Activated T-cell treated with anti-CD3 and anti-CD28 coated beads, Interleukin-2, amount 50 U/mL, for 72 hours (primary cell): ENCODE results near the gene TNC. TPM values are rescaled to one million over a fixed set of nuclear protein-coding genes. Genes with fewer than 3 reads are reported as not detected.

Experiments used
- ATAC-seq, 2 donors: fragments of 150-1000 bp; cut with Tn5 transposase; replicated peaks in 1 of 2; 2 replicates each; pipeline ENCODE4 v1.10.0; 2021; ENCODE audit warnings: moderate library complexity in 2 of 2, mild to moderate bottlenecking in 1 of 2
- DNase-seq, 2 donors: peaks; one replicate each; pipeline ENCODE4 v3.0.0; 2021 to 2022; ENCODE audit warnings: mixed read lengths in 1 of 2
- H3K27ac Mint-ChIP-seq: one replicate; pipeline ENCODE4 v1.8.0; 2022; ENCODE audit warnings: mild to moderate bottlenecking, moderate library complexity, mixed read lengths
- H3K27me3 Mint-ChIP-seq: one replicate; pipeline ENCODE4 v1.8.0; 2022; ENCODE audit warnings: low read depth, mixed read lengths
- H3K36me3 Mint-ChIP-seq, 2 donors: one replicate each; pipeline ENCODE4 v1.8.0; 2022; ENCODE audit warnings: mixed read lengths in 2 of 2, mild to moderate bottlenecking in 1 of 2; ENCODE audit not compliant: insufficient read depth in 2 of 2
- H3K4me1 Mint-ChIP-seq: one replicate; pipeline ENCODE4 v1.8.0; 2022; ENCODE audit warnings: low read depth, mixed read lengths
- H3K4me3 Mint-ChIP-seq, 2 donors: one replicate each; pipeline ENCODE4 v1.8.0; 2022; ENCODE audit warnings: mild to moderate bottlenecking in 2 of 2, mixed read lengths in 2 of 2, moderate library complexity in 2 of 2
- H3K9me3 Mint-ChIP-seq, 2 donors: one replicate each; pipeline ENCODE4 v1.8.0; 2022; ENCODE audit warnings: mixed read lengths in 2 of 2
- total RNA-seq, 2 donors: library from RNA; stranded (reverse); gene quantifications; one replicate each; pipeline ENCODE4 v1.2.3, GENCODE V29; 2022

Gene TNC
- total RNA-seq, 2 donors from 2014 or later = 3.1 to 4.1 TPM

DNA sequence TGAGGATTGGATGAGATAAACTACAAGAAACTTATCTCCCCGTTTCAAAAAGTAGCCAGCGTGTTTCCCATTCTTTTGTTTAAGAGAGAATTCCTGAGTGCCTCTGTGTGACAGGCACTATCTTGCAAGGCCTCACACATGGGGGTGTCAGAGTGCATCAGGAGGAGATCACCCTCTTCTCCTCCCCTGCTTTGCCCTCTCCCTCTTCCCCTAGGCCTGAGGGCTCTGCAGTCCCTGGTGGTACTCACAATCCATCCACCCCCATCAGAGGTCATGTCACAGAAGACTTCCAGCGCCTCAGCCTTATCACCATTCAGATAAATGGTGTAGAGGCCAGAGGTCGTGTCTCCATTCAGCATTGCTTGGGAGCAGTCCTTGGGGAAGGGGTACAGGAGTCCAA, 88.0 kb downstream of the TNC start:
- no peak for ATAC-seq
- no peak overlapping the region for H3K4me3 Mint-ChIP-seq
- H3K9me3 Mint-ChIP-seq = peaks cover 0 to 3% of the 10 kb centered on the region in 2 donors
- H3K4me1 Mint-ChIP-seq = peaks cover 17% of the 10 kb centered on the region
- no peak for DNase-seq
- peaks cover 0 to 3% of the 10 kb centered on the region in 2 donors for H3K36me3 Mint-ChIP-seq
- no peak overlapping the region for H3K27ac Mint-ChIP-seq
- peaks cover 24% of the 10 kb centered on the region for H3K27me3 Mint-ChIP-seq

GRCh38 chr9:115025721-115026120, 92.2 kb downstream of the TNC start:
- no peak overlapping the region for H3K4me3 Mint-ChIP-seq
- H3K9me3 Mint-ChIP-seq = no peaks in the 10 kb centered on the region
- H3K4me1 Mint-ChIP-seq = no peaks in the 10 kb centered on the region
- H3K27ac Mint-ChIP-seq = no peak overlapping the region
- H3K27me3 Mint-ChIP-seq = peaks cover 20% of the 10 kb centered on the region
- DNase-seq = no peak
- peaks cover 0 to 2% of the 10 kb centered on the region in 2 donors for H3K36me3 Mint-ChIP-seq
- no peak for ATAC-seq

GRCh38 chr9:115024925-115025535, 92.9 kb downstream of the TNC start:
- ATAC-seq = no peak
- Mint-ChIP-seq H3K27me3 (peaks cover 20% of the 10 kb centered on the region), H3K4me1 (no peaks in the 10 kb centered on the region), H3K36me3 (peaks cover 0 to 2% of the 10 kb centered on the region in 2 donors), H3K27ac (no peak overlapping the region), H3K4me3 (no peak overlapping the region), H3K9me3 (no peaks in the 10 kb centered on the region)
- no peak for DNase-seq

DNA sequence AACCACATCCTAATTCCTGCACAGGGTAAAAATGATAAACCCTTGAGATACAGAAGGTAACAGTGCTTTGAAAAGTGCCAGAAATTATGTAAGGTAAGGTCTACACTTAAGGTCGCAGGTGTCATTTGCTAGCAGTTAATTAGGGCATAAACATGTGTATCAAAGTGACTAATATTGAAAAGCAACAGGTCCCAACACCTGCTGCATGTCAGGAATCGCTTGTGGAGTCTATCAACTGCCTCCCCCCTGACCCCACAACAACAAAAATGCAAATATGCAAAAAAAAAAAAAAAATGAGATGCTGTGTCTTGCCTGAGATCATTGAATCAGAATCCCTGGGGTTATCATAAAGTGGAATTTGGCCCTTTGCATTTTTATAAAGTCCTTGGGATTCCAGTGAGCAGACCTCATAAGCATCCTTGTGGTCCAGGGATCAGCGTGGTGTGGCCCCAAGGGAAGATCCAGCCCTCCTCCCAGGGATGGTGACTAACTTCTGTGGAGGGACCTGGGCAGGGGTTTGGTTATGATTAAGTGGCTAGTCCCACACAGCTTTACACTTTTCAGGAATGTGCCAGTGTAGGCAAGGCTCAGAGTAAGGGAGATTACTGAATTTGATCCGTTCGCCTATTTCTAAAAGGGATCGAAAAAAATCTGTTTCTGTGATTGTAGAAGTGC, 95.1 kb downstream of the TNC start:
- peaks cover 20% of the 10 kb centered on the region for H3K27me3 Mint-ChIP-seq
- H3K27ac Mint-ChIP-seq = no peak overlapping the region
- no peak for DNase-seq
- no peaks in the 10 kb centered on the region for H3K9me3 Mint-ChIP-seq
- H3K36me3 Mint-ChIP-seq = peaks cover 0 to 2% of the 10 kb centered on the region in 2 donors
- H3K4me3 Mint-ChIP-seq = no peak overlapping the region
- peaks cover 9% of the 10 kb centered on the region for H3K4me1 Mint-ChIP-seq
- ATAC-seq = no peak

GRCh38 chr9:115018547-115019435, 99.2 kb downstream of the TNC start:
- H3K27me3 Mint-ChIP-seq = peaks cover 19% of the 10 kb centered on the region
- H3K36me3 Mint-ChIP-seq = peaks cover 0 to 2% of the 10 kb centered on the region in 2 donors
- ATAC-seq (peak; percentile 48 to 70), DNase-seq (peak in 1 of 2 donors; percentile 39)
- no peaks in the 10 kb centered on the region for H3K9me3 Mint-ChIP-seq
- H3K4me1 Mint-ChIP-seq = peaks cover 34% of the 10 kb centered on the region
- no peak overlapping the region for H3K4me3 Mint-ChIP-seq
- H3K27ac Mint-ChIP-seq = no peak overlapping the region

DNA sequence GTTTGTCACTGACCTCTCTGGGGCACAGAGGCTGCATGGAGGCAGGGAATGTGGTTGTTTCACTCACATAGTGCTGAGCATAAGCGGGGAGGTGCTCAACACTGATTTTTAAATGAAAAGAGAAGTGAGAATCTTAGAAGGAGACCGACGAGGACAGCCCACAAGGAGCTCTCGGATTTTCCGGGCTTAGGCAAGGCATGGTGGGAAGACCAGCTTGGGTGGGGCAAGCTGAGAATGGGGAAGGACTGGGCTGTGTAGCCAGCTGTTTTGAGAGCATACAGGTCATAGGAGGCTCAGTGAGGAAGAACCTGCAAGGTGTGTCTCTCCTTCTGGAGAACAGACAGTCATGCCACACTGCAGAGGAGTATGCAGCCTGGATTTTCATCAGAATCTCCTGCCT, 101.6 kb downstream of the TNC start:
- Mint-ChIP-seq H3K36me3 (peaks cover 0 to 2% of the 10 kb centered on the region in 2 donors), H3K4me3 (no peak overlapping the region), H3K4me1 (peaks cover 59% of the 10 kb centered on the region), H3K27me3 (peaks cover 10% of the 10 kb centered on the region), H3K27ac (no peak overlapping the region), H3K9me3 (no peaks in the 10 kb centered on the region)
- DNase-seq = no peak
- no peak for ATAC-seq

GRCh38 chr9:115015018-115015635, 102.8 kb downstream of the TNC start:
- H3K27me3 Mint-ChIP-seq = peaks cover 10% of the 10 kb centered on the region
- no peak overlapping the region for H3K27ac Mint-ChIP-seq
- H3K4me1 Mint-ChIP-seq = peaks cover 71% of the 10 kb centered on the region
- ATAC-seq = no peak
- H3K4me3 Mint-ChIP-seq = no peak overlapping the region
- no peaks in the 10 kb centered on the region for H3K9me3 Mint-ChIP-seq
- DNase-seq = no peak
- no peaks in the 10 kb centered on the region for H3K36me3 Mint-ChIP-seq

- DNase-seq = no peak
- peaks cover 10% of the 10 kb centered on the region for H3K27me3 Mint-ChIP-seq
- peaks cover 78% of the 10 kb centered on the region for H3K4me1 Mint-ChIP-seq
- H3K9me3 Mint-ChIP-seq = no peaks in the 10 kb centered on the region
- no peak overlapping the region for H3K27ac Mint-ChIP-seq
- no peaks in the 10 kb centered on the region for H3K36me3 Mint-ChIP-seq
- peak overlapping the region; percentile 5 to 52 for H3K4me3 Mint-ChIP-seq
- peak; percentile 46 to 58 for ATAC-seq
Observed at GRCh38 chr9:115014438-115014837, 103.5 kb downstream of the TNC start.

- Mint-ChIP-seq H3K4me1 (peaks cover 82% of the 10 kb centered on the region), H3K4me3 (peak overlapping the region; percentile 5 to 52), H3K27me3 (peaks cover 10% of the 10 kb centered on the region), H3K36me3 (no peaks in the 10 kb centered on the region), H3K9me3 (no peaks in the 10 kb centered on the region), H3K27ac (no peak overlapping the region)
- peak; percentile 84 to 86 for ATAC-seq
- peak; percentile 80 to 84 for DNase-seq
Observed at GRCh38 chr9:115013998-115014397, 104.0 kb downstream of the TNC start.

GRCh38 chr9:115012486-115012885, 105.5 kb downstream of the TNC start:
- no peak overlapping the region for H3K27ac Mint-ChIP-seq
- DNase-seq = no peak
- H3K4me1 Mint-ChIP-seq = peaks cover 84% of the 10 kb centered on the region
- H3K27me3 Mint-ChIP-seq = peaks cover 10% of the 10 kb centered on the region
- no peak for ATAC-seq
- no peaks in the 10 kb centered on the region for H3K9me3 Mint-ChIP-seq
- H3K36me3 Mint-ChIP-seq = no peaks in the 10 kb centered on the region
- H3K4me3 Mint-ChIP-seq = peak overlapping the region in 1 of 2 donors; percentile 1

- Mint-ChIP-seq H3K27ac (no peak overlapping the region), H3K36me3 (no peaks in the 10 kb centered on the region), H3K4me1 (peaks cover 95% of the 10 kb centered on the region), H3K9me3 (no peaks in the 10 kb centered on the region), H3K4me3 (no peak overlapping the region), H3K27me3 (peaks cover 2% of the 10 kb centered on the region)
- ATAC-seq (no peak), DNase-seq (no peak)
Observed at GRCh38 chr9:115010874-115011273, 107.1 kb downstream of the TNC start.

DNA sequence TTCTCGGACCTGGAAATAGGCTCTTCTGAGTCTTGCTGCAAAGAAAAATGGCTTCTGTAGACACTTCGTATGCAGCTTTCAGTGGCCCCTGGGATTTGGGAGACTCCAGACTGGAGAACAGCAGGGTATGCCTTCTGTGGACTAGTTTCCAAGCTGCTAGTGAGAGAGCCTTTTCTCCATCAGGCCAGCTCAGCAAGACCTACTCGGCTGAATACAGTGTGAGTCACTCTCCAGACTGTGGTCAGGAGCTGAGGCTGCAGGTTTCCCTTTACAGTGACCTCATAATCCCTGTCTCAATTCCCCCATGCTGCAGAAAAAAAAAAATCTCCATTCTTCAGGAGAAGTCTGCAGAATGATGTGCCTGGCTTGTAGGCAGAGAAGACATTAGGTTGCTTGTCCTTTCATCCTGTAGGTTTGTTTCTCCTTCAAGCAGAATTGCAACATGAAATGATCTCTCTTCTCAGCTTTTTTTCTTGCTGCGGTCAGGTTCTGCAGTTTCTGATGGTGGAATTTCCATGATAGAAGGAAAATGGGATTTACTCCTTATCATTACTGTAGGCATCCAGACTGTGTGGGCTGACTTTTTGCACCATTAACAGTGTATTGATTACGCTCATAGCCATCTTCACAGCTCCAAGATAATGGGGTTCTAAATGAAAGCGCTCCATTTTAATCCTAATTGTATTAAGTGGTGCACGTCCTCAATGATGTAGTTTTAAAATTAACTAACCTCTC, 109.3 kb downstream of the TNC start:
- H3K27me3 Mint-ChIP-seq = no peaks in the 10 kb centered on the region
- DNase-seq = peak; percentile 56 to 58
- peak overlapping the region; percentile 36 for H3K27ac Mint-ChIP-seq
- H3K36me3 Mint-ChIP-seq = no peaks in the 10 kb centered on the region
- no peak overlapping the region for H3K4me3 Mint-ChIP-seq
- peaks cover 100% of the 10 kb centered on the region for H3K4me1 Mint-ChIP-seq
- H3K9me3 Mint-ChIP-seq = no peaks in the 10 kb centered on the region
- peak; percentile 53 to 54 for ATAC-seq
